K562 (cell line): Measurements from ENCODE around the gene EGR1. TPM values are rescaled to one million over a fixed set of nuclear protein-coding genes. Genes with fewer than 3 reads are reported as not detected.

Experiments used
- ATAC-seq: fragments of 200-7000 bp; cut with Tn5 transposase; 3 replicates; pipeline ENCODE4 v1.9.1; 2020; ENCODE audit warnings: moderate library complexity
- BruUV-seq: library from RNA; stranded (reverse); fragments of 400-500 nt; replicated peaks from 2 replicates; lab custom pipeline; 2021; lab: Mats Ljungman, UMichigan
- CTCF ChIA-PET: fragments of 300-600 bp; formaldehyde crosslinking; extraction: SDS; loops from one replicate; lab custom pipeline; 2021; ENCODE audit warnings: low intra/inter-chr PET ratio; lab: Yijun Ruan, JAX
- POLR2A ChIA-PET: fragments of 300-600, 350-650 bp; sonication (Branson Sonifier 250); formaldehyde crosslinking; extraction: SDS; loops from one replicate; lab custom pipeline; 2021; ENCODE audit warnings: antibody characterized with exemption, inconsistent platforms; lab: Yijun Ruan, JAX
- DNase-seq, 4 experiments: peaks; one replicate each; pipeline versions ENCODE4 v3.0.0 to v3.0.0-alpha.2; 2011 to 2018; ENCODE audit warnings: low spot score in 3 of 4, mixed read lengths in 3 of 4; ENCODE audit errors: extremely low read depth in 1 of 4
- FAIRE-seq: peaks from 2 replicates; lab custom pipeline; 2011; peaks lifted over from hg19 to GRCh38; lab: Jason Lieb, UNC
- H2AFZ ChIP-seq: 2 replicates; pipeline ENCODE4 v1.6.0; 2011; ENCODE audit warnings: low read depth, low read length, control low read depth, inconsistent platforms
- H3K27ac ChIP-seq: fragments of 200-600 bp; 3 replicates; pipeline ENCODE4 v1.8.0; 2011; ENCODE audit warnings: low read depth, mild to moderate bottlenecking, control low read depth, inconsistent platforms, low read length, moderate library complexity, mixed read lengths; ENCODE audit errors: extremely low read depth
- H3K27me3 ChIP-seq, 2 experiments: fragments of 300-600 bp in 1 of 2; 2 replicates in 1 of 2; 3 replicates in 1 of 2; pipeline versions ENCODE4 v1.6.0 to v1.8.0; 2011; ENCODE audit warnings: inconsistent platforms in 2 of 2, low read length in 2 of 2, mild to moderate bottlenecking in 1 of 2, mixed read lengths in 1 of 2, moderate library complexity in 1 of 2; ENCODE audit not compliant: control insufficient read depth in 2 of 2, insufficient read depth in 2 of 2
- H3K36me3 ChIP-seq: fragments of 300-600 bp; 3 replicates; pipeline ENCODE4 v1.8.0; 2011; ENCODE audit warnings: mild to moderate bottlenecking, low read length, inconsistent platforms; ENCODE audit not compliant: control insufficient read depth, insufficient read depth
- H3K4me1 ChIP-seq, 2 experiments: fragments of 200-600 bp in 1 of 2; replicated peaks in 1 of 2; 2 replicates in 1 of 2; 3 replicates in 1 of 2; pipeline versions ENCODE4 v1.5.1 to v1.8.0; 2011; ENCODE audit warnings: inconsistent platforms in 2 of 2, low read length in 2 of 2, mild to moderate bottlenecking in 1 of 2, mixed read lengths in 1 of 2, moderate library complexity in 1 of 2; ENCODE audit not compliant: control insufficient read depth in 2 of 2, insufficient read depth in 2 of 2
- H3K4me2 ChIP-seq: 2 replicates; pipeline ENCODE4 v1.6.1; 2011; ENCODE audit warnings: low read length, control low read depth, inconsistent platforms, mixed read lengths; ENCODE audit not compliant: insufficient read depth
- H3K4me3 ChIP-seq: fragments of 200-600 bp; sonication (generic), shearing (Covaris generic); 2 replicates; pipeline ENCODE4 v1.5.1; 2016; ENCODE audit warnings: control low read depth, inconsistent platforms
- H3K79me2 ChIP-seq: fragments of 200-600 bp; 3 replicates; pipeline ENCODE4 v1.8.0; 2011; ENCODE audit warnings: low read length, inconsistent platforms; ENCODE audit not compliant: control insufficient read depth, insufficient read depth
- H3K9ac ChIP-seq, 2 experiments: 2 replicates each; pipeline versions ENCODE4 v1.6.0 to v1.6.1; 2011; ENCODE audit warnings: low read depth in 2 of 2, low read length in 2 of 2, control low read depth in 1 of 2, inconsistent platforms in 1 of 2, mild to moderate bottlenecking in 1 of 2, mixed read lengths in 1 of 2; ENCODE audit not compliant: insufficient read depth in 1 of 2
- H3K9me1 ChIP-seq: one replicate; pipeline ENCODE4 v1.6.0; 2011; ENCODE audit warnings: inconsistent platforms, mild to moderate bottlenecking, low read length, moderate library complexity; ENCODE audit not compliant: control insufficient read depth, insufficient read depth
- H3K9me3 ChIP-seq: replicated peaks from 2 replicates; pipeline ENCODE4 v1.5.1; 2011; ENCODE audit warnings: low read depth, low read length, inconsistent platforms; ENCODE audit not compliant: control insufficient read depth, insufficient read depth
- H4K20me1 ChIP-seq: replicated peaks from 2 replicates; pipeline ENCODE4 v1.6.1; 2011; ENCODE audit warnings: low read length, inconsistent platforms, mixed read lengths; ENCODE audit not compliant: control insufficient read depth, insufficient read depth
- ATF3 ChIP-seq, 2 experiments: fragments of 450-650 bp in 1 of 2; sonication (generic) in 1 of 2; formaldehyde crosslinking in 1 of 2; IDR thresholded peaks in 1 of 2; conservative IDR thresholded peaks in 1 of 2; 2 replicates each; pipeline versions ENCODE4 v1.6.1 to v1.8.1; 2016 to 2023; ENCODE audit warnings: mild to moderate bottlenecking in 2 of 2, moderate library complexity in 2 of 2, inconsistent platforms in 1 of 2, missing genetic modification reagents in 1 of 2
- CBFB ChIP-seq: sonication (generic); formaldehyde crosslinking; IDR thresholded peaks from 2 replicates; pipeline ENCODE4 v1.4.0; 2020; ENCODE audit warnings: mild to moderate bottlenecking, missing genetic modification reagents
- HMGN3 ChIP-seq: IDR thresholded peaks from 2 replicates; pipeline ENCODE4 v1.6.1; 2011; ENCODE audit warnings: borderline replicate concordance, low read depth, mild to moderate bottlenecking, mixed read lengths, low read length; ENCODE audit not compliant: insufficient read length; ENCODE audit errors: extremely low read depth
- KDM1A ChIP-seq, 2 experiments: fragments of 450-650 bp; IDR thresholded peaks; 2 replicates each; pipeline ENCODE4 v1.6.1; 2016; ENCODE audit warnings: mild to moderate bottlenecking in 2 of 2
- MNT ChIP-seq, 2 experiments: fragments of 450-650 bp; conservative IDR thresholded peaks; 2 replicates each; pipeline ENCODE4 v1.6.1; 2017; ENCODE audit warnings: mild to moderate bottlenecking in 2 of 2, moderate library complexity in 2 of 2
- NBN ChIP-seq: fragments of 450-650 bp; IDR thresholded peaks from 2 replicates; pipeline ENCODE4 v1.6.1; 2016; ENCODE audit warnings: low read depth, mild to moderate bottlenecking
- POLR2AphosphoS2 ChIP-seq: IDR thresholded peaks from 2 replicates; pipeline ENCODE4 v1.6.1; 2012; ENCODE audit warnings: low read length, improper control_type of control experiment
- RB1 ChIP-seq: fragments of 450-650 bp; IDR thresholded peaks from 2 replicates; pipeline ENCODE4 v1.6.1; 2017; ENCODE audit warnings: low read depth, mild to moderate bottlenecking
- RBBP5 ChIP-seq: fragments of 200-600 bp; sonication (generic); IDR thresholded peaks from 2 replicates; pipeline ENCODE4 v1.6.1; 2012; ENCODE audit warnings: borderline replicate concordance, mild to moderate bottlenecking, low read length, control low read depth, inconsistent platforms; ENCODE audit not compliant: insufficient read depth, poor library complexity, severe bottlenecking
- SAFB ChIP-seq: fragments of 200-400 bp; formaldehyde crosslinking; IDR thresholded peaks from 2 replicates; pipeline ENCODE4 v1.6.1; 2017; ENCODE audit warnings: low read depth, low read length, borderline replicate concordance
- STAT5B ChIP-seq: fragments of 250-450 bp; sonication (Bioruptor Pico); IDR thresholded peaks from 2 replicates; pipeline ENCODE4 v1.8.0; 2021; ENCODE audit warnings: mild to moderate bottlenecking, inconsistent platforms
- TBL1XR1 ChIP-seq, 2 experiments: IDR thresholded peaks; 2 replicates each; pipeline ENCODE4 v1.6.1; 2012; ENCODE audit warnings: improper control_type of control experiment in 2 of 2, low read length in 2 of 2, mild to moderate bottlenecking in 1 of 2
- TCFL5 ChIP-seq: fragments of 250-450 bp; sonication (Bioruptor Pico); conservative IDR thresholded peaks from 2 replicates; pipeline ENCODE4 v1.6.1; 2021; ENCODE audit warnings: mild to moderate bottlenecking, moderate library complexity, matching md5 sums
- XRCC3 ChIP-seq: fragments of 450-650 bp; IDR thresholded peaks from 2 replicates; pipeline ENCODE4 v1.6.1; 2017; ENCODE audit warnings: mild to moderate bottlenecking, moderate library complexity
- ZNF124 ChIP-seq: sonication (generic); formaldehyde crosslinking; IDR thresholded peaks from 2 replicates; pipeline ENCODE4 v1.8.1; 2022; ENCODE audit warnings: missing genetic modification reagents
- ZNF224 ChIP-seq: sonication (generic); formaldehyde crosslinking; IDR thresholded peaks from 2 replicates; pipeline ENCODE4 v1.8.0; 2022; ENCODE audit warnings: mild to moderate bottlenecking, missing genetic modification reagents
- ZNF23 ChIP-seq: fragments of 250-450 bp; sonication (Bioruptor Pico); IDR thresholded peaks from 2 replicates; pipeline ENCODE4 v1.4.0; 2020; ENCODE audit warnings: mild to moderate bottlenecking
- ZNF282 ChIP-seq: sonication (generic); formaldehyde crosslinking; IDR thresholded peaks from 2 replicates; pipeline ENCODE4 v1.8.1; 2023; ENCODE audit warnings: missing genetic modification reagents
- ZNF347 ChIP-seq: fragments of 450-650 bp; formaldehyde crosslinking; IDR thresholded peaks from 2 replicates; pipeline ENCODE4 v1.4.0; 2020; ENCODE audit warnings: low read depth, mild to moderate bottlenecking, moderate library complexity
- ZNF584 ChIP-seq: fragments of 200-800 bp; sonication (Bioruptor generic); IDR thresholded peaks from 2 replicates; pipeline ENCODE4 v1.6.1; 2016; ENCODE audit warnings: low read depth, mild to moderate bottlenecking, missing genetic modification characterization, missing compliant biosample characterization
- WGBS: fragments of 100-300 bp; shearing (Covaris generic); methylation state at CpG from one replicate; pipeline ENCODE4 v1.1.6; 2016; ENCODE audit warnings: low coverage, mixed read lengths; ENCODE audit not compliant: insufficient coverage; ENCODE audit errors: missing lambda C conversion rate; 5-methylcytosine and 5-hydroxymethylcytosine counted together
- in situ Hi-C: fragments of 300-500 bp; cut with MboI; formaldehyde crosslinking; loops from 4 replicates; pipeline ENCODE4 v1.15.0; 2018; ENCODE audit warnings: inconsistent platforms, mixed read lengths
- intact Hi-C: fragments of 100-400 bp; cut with micrococcal nuclease; formaldehyde crosslinking; loops from 2 replicates; pipeline ENCODE4 v1.14.2; 2022
- polyA plus RNA-seq, 8 experiments: library from polyadenylated mRNA; depleted of rRNA in 4 of 8; stranded (reverse) in 5 of 8; unstranded in 3 of 8; fragments of >200 nt; fragmentation: Nextera tagmentation in 2 of 8; fragmentation: Illumina TruSeq in 1 of 8; extraction: Ambion mirVana in 2 of 8; extraction: Trizol in 1 of 8; gene quantifications; 2 replicates each; pipeline versions ENCODE4 v1.2.1 to v1.2.3, GENCODE V29; 2011 to 2014; ENCODE audit warnings: inconsistent platforms in 1 of 8, missing spikeins in 1 of 8
- total RNA-seq, 7 experiments: library from RNA; depleted of rRNA in 6 of 7; stranded (reverse); fragments of >200 nt in 6 of 7; fragmentation: Illumina TruSeq in 2 of 7; extraction: Trizol in 2 of 7; gene quantifications; 2 replicates each; pipeline versions ENCODE4 v1.2.1 to v1.2.3, GENCODE V29; 2011 to 2021; ENCODE audit warnings: low replicate concordance in 1 of 7

Gene EGR1
- total and polyA plus RNA-seq, 9 of the 15 experiments (the other 6 are each of a cell fraction or from before 2014, with no cell fraction given), result 1.3 to 132 (median 21.5) TPM

- WGBS, result 93% methylated on average over 45 of the region's 45 CpGs
- intact Hi-C loops (no loop called here), in situ Hi-C loops (no loop called here)
- BruUV-seq, result no TSS peak
- H3K4me2 ChIP-seq, result peak overlapping the region; percentile 86
- H2AFZ ChIP-seq, result no peak overlapping the region
- H3K9me1 ChIP-seq, result peaks cover 22% of the 10 kb centered on the region
- DNase-seq (no peak), ATAC-seq (no peak), FAIRE-seq (no peak)
- peak overlapping the region; percentile 95 to 97 for H3K9ac ChIP-seq
- ChIA-PET POLR2A (interaction anchor here (0.6 to 2.5 kb wide), 10 partner anchors 9 to 76 kb away, joined by 3 to 28 read pairs (median 4); partner anchors contain the start of gene ETF1), CTCF (no interaction called here)
- H3K27ac ChIP-seq, result no peak overlapping the region; the same call in 2 of the 3 replicates
- H3K4me3 ChIP-seq, result peak overlapping the region; percentile 90
- no peaks in the 10 kb centered on the region for H3K9me3 ChIP-seq
- H3K4me1 ChIP-seq, result peaks cover 17 to 46% of the 10 kb centered on the region in 2 experiments
- H3K79me2 ChIP-seq, result peaks cover 33% of the 10 kb centered on the region
- H3K27me3 ChIP-seq, result no peaks in the 10 kb centered on the region
- peaks cover 29% of the 10 kb centered on the region for H4K20me1 ChIP-seq
- peaks cover 30% of the 10 kb centered on the region for H3K36me3 ChIP-seq
- TF ChIP-seq KDM1A (IDR thresholded peaks at IDR 0.05), result no peak
- peak; percentile 75; the same call in 1 of the 2 replicates for TF ChIP-seq POLR2AphosphoS2
- no peak for TF ChIP-seq ATF3 (IDR thresholded peaks at IDR 0.05)
- no peak for TF ChIP-seq ATF3 (CRISPR knock-in tag; conservative IDR thresholded peaks at IDR 0.05)
- TF ChIP-seq ZNF584 (CRISPR knock-in tag), result 0 out of 2 replicates have a peak, but pooled peaks have one; percentile 15
- no peak for TF ChIP-seq RBBP5
- TF ChIP-seq ZNF124, result no peak
- TF ChIP-seq ZNF282 (CRISPR knock-in tag), result peak; percentile 76; the same call in 1 of the 2 replicates
- TF ChIP-seq STAT5B (CRISPR knock-in tag), result no peak
- no peak for TF ChIP-seq ZNF23 (CRISPR knock-in tag)
- TF ChIP-seq RB1, result no peak
- TF ChIP-seq TCFL5 (CRISPR knock-in tag), result no peak
- TF ChIP-seq TBL1XR1 (IDR thresholded peaks at IDR 0.05; ENCODE audit: low read length in 2 of 2), result 0 out of 4 replicates have a peak, but pooled peaks of 1 of the 2 experiments have one; percentile 2
- TF ChIP-seq CBFB (CRISPR knock-in tag), result peak; percentile 38; the same call in 1 of the 2 replicates
- TF ChIP-seq ZNF224 (CRISPR knock-in tag), result 0 out of 2 replicates have a peak, but pooled peaks have one; percentile 44
- peak; percentile 12; the same call in 1 of the 2 replicates for TF ChIP-seq XRCC3
- TF ChIP-seq SAFB, result peak; percentile 62; the same call in 1 of the 2 replicates
- TF ChIP-seq MNT (conservative IDR thresholded peaks at IDR 0.05), result no peak
- no peak for TF ChIP-seq NBN
- no peak for TF ChIP-seq ZNF347 (CRISPR knock-in tag)
- TF ChIP-seq HMGN3, result peak; percentile 65
Observed at GRCh38 chr5:138466900-138467710, 1.8 kb downstream of the EGR1 start.
